WTC11 (cell line): ENCODE measurements around the gene TRPV2.

Source experiments
- ESRRA ChIP-seq: sonication (generic); formaldehyde crosslinking; IDR thresholded peaks from 2 replicates; pipeline ENCODE4 v1.8.1; 2022; ENCODE audit warnings: mild to moderate bottlenecking, missing genetic modification reagents, borderline replicate concordance
- FOXJ3 ChIP-seq: sonication (generic); formaldehyde crosslinking; IDR thresholded peaks from 2 replicates; pipeline ENCODE4 v1.9.0; 2021; ENCODE audit warnings: missing genetic modification reagents, mild to moderate bottlenecking, borderline replicate concordance
- IRF1 ChIP-seq: sonication (generic); formaldehyde crosslinking; IDR thresholded peaks from 2 replicates; pipeline ENCODE4 v1.8.0; 2023; ENCODE audit warnings: missing genetic modification reagents
- JAZF1 ChIP-seq: fragments of 250-450 bp; sonication (Bioruptor Pico); IDR thresholded peaks from 2 replicates; pipeline ENCODE4 v1.9.0; 2021; ENCODE audit warnings: moderate library complexity, mild to moderate bottlenecking, inconsistent platforms
- MAX ChIP-seq: sonication (generic); formaldehyde crosslinking; IDR thresholded peaks from 2 replicates; pipeline ENCODE4 v1.8.0; 2022; ENCODE audit warnings: mild to moderate bottlenecking, missing genetic modification reagents
- MYBL2 ChIP-seq: sonication (generic); formaldehyde crosslinking; IDR thresholded peaks from 2 replicates; pipeline ENCODE4 v1.8.1; 2023; ENCODE audit warnings: mild to moderate bottlenecking, moderate library complexity, missing genetic modification reagents
- NR3C1 ChIP-seq: sonication (generic); formaldehyde crosslinking; conservative IDR thresholded peaks from 2 replicates; pipeline ENCODE4 v1.8.1; 2023; ENCODE audit warnings: low read depth, mild to moderate bottlenecking, missing genetic modification reagents
- RELA ChIP-seq: sonication (generic); formaldehyde crosslinking; IDR thresholded peaks from 2 replicates; pipeline ENCODE4 v1.8.1; 2022; ENCODE audit warnings: missing genetic modification reagents, mild to moderate bottlenecking, borderline replicate concordance
- SMAD3 ChIP-seq: sonication (generic); formaldehyde crosslinking; IDR thresholded peaks from 2 replicates; pipeline ENCODE4 v1.8.0; 2022; ENCODE audit warnings: missing genetic modification reagents, mild to moderate bottlenecking, borderline replicate concordance
- SP1 ChIP-seq: sonication (generic); formaldehyde crosslinking; conservative IDR thresholded peaks from 2 replicates; pipeline ENCODE4 v1.8.1; 2022; ENCODE audit warnings: missing genetic modification reagents
- ZNF263 ChIP-seq: sonication (generic); formaldehyde crosslinking; IDR thresholded peaks from 2 replicates; pipeline ENCODE4 v1.8.1; 2022; ENCODE audit warnings: low read depth, mild to moderate bottlenecking, moderate library complexity, missing genetic modification reagents
- TF ChIP-seq, protein P1 (sequence below): sonication (generic); formaldehyde crosslinking; IDR thresholded peaks from 2 replicates; pipeline ENCODE4 v1.8.1; 2023; ENCODE audit warnings: mild to moderate bottlenecking, missing genetic modification reagents, moderate library complexity
- TF ChIP-seq, protein P2 (sequence below): fragments of 200-600 bp; IDR thresholded peaks from 2 replicates; pipeline ENCODE4 v1.8.0; 2022; ENCODE audit warnings: antibody characterized with exemption

DNA sequence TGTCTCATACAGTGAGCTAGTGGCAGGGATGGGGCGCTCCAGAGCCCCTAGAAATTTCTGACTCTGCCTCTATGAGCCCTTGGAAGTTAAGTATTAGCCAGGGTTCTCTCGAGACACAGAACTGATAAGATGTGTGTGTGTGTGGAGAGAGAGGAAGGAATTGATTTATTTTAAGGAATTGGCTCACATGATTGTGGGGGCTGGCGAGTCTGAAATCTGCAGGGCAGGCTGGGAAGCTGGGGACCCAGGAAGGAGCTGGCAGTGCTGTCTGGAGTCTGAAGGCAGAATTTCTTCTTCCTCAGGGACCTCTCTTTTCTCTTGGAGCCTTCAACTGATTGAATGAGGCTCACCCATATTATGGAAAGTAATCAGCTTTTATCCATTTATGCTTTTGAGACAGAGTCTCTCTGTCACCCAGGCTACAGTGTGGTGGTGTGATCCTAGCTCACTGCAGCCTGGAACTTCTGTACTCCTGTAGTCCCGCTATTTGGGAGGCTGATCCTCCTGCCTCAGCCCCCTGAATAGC lies 59.9 kb downstream of the TRPV2 start:
- TF ChIP-seq MAX (CRISPR knock-in tag) (no peak), SMAD3 (CRISPR knock-in tag) (no peak), RELA (CRISPR knock-in tag) (no peak), ESRRA (no peak), ZNF263 (no peak), NR3C1 (no peak), FOXJ3 (CRISPR knock-in tag) (no peak), SP1 (CRISPR knock-in tag) (no peak), MYBL2 (CRISPR knock-in tag) (no peak), IRF1 (no peak), JAZF1 (CRISPR knock-in tag) (no peak)
- TF ChIP-seq, protein P1, sequence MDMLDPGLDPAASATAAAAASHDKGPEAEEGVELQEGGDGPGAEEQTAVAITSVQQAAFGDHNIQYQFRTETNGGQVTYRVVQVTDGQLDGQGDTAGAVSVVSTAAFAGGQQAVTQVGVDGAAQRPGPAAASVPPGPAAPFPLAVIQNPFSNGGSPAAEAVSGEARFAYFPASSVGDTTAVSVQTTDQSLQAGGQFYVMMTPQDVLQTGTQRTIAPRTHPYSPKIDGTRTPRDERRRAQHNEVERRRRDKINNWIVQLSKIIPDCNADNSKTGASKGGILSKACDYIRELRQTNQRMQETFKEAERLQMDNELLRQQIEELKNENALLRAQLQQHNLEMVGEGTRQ (CRISPR knock-in tag): no peak
- TF ChIP-seq, protein P2, sequence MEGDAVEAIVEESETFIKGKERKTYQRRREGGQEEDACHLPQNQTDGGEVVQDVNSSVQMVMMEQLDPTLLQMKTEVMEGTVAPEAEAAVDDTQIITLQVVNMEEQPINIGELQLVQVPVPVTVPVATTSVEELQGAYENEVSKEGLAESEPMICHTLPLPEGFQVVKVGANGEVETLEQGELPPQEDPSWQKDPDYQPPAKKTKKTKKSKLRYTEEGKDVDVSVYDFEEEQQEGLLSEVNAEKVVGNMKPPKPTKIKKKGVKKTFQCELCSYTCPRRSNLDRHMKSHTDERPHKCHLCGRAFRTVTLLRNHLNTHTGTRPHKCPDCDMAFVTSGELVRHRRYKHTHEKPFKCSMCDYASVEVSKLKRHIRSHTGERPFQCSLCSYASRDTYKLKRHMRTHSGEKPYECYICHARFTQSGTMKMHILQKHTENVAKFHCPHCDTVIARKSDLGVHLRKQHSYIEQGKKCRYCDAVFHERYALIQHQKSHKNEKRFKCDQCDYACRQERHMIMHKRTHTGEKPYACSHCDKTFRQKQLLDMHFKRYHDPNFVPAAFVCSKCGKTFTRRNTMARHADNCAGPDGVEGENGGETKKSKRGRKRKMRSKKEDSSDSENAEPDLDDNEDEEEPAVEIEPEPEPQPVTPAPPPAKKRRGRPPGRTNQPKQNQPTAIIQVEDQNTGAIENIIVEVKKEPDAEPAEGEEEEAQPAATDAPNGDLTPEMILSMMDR: no peak
